ENCODE measurements around the gene UNK.

GRCh38 chr17:75819116-75819515 is 34.5 kb downstream of the UNK start:
- TF ChIP-seq, protein P1, sequence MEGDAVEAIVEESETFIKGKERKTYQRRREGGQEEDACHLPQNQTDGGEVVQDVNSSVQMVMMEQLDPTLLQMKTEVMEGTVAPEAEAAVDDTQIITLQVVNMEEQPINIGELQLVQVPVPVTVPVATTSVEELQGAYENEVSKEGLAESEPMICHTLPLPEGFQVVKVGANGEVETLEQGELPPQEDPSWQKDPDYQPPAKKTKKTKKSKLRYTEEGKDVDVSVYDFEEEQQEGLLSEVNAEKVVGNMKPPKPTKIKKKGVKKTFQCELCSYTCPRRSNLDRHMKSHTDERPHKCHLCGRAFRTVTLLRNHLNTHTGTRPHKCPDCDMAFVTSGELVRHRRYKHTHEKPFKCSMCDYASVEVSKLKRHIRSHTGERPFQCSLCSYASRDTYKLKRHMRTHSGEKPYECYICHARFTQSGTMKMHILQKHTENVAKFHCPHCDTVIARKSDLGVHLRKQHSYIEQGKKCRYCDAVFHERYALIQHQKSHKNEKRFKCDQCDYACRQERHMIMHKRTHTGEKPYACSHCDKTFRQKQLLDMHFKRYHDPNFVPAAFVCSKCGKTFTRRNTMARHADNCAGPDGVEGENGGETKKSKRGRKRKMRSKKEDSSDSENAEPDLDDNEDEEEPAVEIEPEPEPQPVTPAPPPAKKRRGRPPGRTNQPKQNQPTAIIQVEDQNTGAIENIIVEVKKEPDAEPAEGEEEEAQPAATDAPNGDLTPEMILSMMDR (IDR thresholded peaks at IDR 0.05; ENCODE audit: insufficient read depth, low read depth, low read length): no peak
- no peak for TF ChIP-seq EZH2 (IDR thresholded peaks at IDR 0.05; ENCODE audit: insufficient read depth, low read length)

Measured in astrocyte (in vitro differentiated cells and primary cell).